ENCODE measurements around the gene SERPINA6. TPM values are rescaled to one million over a fixed set of nuclear protein-coding genes. Genes with fewer than 3 reads are reported as not detected.
"Not testable (repeated sequence)": the region's sequence is repeated elsewhere in the genome, so short reads cannot be mapped to it uniquely, and the experiment has no call there.

SERPINA6 gene
- total RNA-seq, 1 donor from 2014 or later: not detected

DNA sequence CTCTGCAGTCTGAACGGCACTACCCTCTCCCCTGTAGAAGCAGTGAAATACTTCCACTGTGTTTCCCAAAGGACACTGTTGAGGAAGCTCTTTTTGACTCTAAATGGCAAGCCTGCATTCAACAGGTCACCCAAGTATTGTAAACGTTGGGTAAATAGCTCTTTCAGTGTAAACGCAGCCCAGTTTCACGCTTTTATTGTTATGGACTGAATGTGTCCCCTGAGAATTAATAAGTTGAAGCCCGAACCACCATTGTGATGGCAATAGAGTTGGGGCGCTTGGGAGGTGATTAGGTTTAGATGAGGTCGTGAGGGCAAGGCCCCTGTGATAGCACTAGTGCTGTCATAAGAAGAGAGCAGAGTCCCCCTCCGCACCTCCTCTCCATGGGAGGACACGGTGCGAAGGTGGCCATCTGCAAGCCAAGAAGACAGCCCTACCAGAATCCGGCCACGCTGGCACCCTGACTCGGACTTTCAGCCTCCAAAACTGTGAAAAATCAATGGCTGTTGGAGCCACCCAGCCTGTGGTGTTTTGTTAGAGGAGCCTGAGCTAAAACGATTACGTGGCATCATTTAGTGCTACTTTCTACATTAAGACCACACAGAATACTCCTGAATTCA, 31.1 kb downstream of the SERPINA6 start:
- DNase-seq: no peak

DNA sequence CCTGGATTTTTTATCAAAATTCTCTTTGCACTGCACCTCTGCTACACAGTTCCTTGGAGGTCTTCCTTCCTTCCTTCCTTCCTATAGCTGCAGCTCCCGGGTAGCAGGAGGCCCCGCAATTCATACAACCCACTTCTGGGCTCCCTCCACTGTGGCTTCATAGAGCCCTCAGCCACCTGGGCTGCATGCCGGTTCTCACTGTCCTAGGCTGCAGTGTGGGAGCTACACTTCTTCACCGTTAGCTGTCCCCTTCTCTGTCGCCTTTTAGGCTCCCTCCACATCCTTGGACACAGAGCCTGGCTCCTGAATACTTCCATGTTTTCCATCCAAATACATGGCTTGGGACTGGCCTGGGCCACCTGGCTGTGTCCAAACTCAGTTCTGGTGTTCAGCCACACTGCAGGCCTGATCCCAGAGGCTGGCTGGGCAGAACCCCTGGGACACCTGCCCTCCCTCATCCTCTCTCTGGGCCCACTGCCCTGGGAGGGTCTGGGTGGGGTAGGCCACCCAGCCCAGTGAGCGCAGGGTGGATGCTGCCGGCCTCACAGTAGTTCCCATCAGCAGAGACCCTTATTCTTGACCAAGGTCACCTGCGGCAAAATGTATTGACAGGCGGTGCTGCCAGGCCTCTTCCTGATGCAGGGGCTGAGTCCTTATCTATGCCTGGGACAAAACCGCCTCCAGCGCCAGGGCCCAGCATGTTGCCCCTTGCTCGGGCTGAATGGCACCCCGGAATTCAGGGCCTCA, 31.8 kb downstream of the SERPINA6 start:
- no peak for DNase-seq

DNA sequence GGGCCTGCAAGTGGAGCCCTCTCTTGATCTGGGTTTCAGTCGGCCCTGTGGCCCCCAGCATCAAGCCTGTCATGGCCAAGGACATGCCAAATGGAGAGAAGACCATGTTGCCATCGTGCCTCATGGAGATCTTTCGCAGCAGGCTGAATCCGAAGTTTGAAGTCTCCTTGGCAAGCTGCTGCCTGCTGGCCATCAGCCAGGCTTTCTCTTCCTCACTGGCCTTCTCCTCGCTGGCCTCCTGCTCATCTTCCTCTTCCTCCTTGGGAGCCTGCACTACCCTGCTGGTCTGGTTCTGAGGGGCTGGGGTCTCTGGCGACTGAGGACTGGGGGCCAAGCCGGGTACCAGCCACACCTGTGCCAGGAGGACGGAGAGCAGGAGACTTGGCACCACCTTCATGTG, 32.9 kb downstream of the SERPINA6 start:
- DNase-seq: no peak

DNA sequence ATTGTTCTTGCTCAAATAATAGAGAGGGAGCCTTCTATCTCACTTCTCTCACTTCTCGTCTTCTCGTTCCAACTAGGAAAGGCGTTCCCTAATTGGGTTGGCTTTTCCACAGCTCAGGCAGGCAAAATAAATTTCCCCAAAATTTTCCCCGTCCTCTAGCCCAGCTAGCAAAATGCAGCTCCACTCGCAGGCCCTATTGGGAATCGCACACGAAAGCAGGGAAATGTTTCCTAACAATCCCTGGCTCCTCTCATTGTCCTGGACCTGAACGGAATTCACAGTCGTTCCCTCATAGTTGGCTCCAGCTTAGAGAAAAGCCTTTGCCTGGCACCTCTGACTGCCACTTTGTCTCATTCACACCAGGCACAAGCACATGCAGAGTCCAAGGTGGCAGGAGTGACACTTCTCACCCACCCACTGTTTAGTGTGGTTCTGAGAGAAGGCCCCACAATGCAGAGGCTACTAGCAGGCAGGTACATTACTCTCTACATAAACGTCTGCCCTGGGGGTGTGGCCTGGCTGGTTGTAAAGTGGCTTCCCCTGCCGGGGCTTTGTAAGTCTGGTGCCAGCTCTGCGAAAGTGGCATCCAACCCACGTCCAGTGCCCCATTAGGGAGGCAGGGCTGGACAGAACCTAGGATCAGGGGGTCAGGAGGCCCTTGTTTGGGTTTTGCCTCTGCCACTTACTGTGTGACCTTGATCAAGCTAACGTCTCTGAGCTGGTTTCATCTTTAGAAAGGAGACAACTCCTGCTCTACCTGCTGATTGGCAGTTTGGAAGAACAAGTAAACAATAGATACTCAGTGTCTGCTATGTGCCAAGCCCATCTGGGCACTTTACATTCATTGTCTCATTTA, 34.3 kb downstream of the SERPINA6 start:
- DNase-seq: no peak

DNA sequence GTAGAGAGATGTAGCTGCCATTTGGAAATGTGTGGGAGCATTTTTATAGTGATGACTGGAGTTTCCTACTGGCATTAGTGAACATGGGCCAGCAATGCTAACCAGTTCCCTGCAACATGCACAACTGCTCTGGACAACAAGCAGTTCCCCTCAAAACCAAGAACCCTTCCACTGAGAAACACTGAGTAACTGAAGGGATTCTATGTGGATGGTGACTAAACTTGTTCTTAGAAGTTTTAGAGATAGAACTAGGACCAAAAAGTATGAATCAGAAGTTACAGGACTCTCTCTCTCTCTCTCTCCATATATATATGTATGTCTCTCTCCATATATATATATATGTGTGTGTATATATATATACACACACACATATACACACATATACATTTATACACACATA, 38.0 kb downstream of the SERPINA6 start:
- no peak for DNase-seq

DNA sequence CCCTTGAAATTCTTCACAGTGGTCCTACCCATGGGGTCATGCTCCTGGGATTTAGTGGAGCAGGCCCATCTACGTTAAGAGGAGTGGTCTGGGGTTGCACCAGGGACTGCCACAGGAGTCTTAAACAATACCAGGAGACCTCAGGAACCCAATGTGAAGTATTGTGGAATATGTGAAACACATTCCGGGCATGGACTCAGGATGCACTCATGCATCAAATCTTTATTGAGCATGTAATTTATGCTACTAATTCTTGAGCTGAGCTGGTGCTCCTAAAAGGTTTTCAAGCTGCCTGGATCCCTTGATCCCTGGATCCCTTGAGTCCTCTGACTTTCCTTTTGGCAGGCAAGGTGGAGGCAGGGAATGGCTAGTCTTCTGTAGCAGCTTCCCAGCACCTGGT, 38.9 kb downstream of the SERPINA6 start:
- DNase-seq: no peak

DNA sequence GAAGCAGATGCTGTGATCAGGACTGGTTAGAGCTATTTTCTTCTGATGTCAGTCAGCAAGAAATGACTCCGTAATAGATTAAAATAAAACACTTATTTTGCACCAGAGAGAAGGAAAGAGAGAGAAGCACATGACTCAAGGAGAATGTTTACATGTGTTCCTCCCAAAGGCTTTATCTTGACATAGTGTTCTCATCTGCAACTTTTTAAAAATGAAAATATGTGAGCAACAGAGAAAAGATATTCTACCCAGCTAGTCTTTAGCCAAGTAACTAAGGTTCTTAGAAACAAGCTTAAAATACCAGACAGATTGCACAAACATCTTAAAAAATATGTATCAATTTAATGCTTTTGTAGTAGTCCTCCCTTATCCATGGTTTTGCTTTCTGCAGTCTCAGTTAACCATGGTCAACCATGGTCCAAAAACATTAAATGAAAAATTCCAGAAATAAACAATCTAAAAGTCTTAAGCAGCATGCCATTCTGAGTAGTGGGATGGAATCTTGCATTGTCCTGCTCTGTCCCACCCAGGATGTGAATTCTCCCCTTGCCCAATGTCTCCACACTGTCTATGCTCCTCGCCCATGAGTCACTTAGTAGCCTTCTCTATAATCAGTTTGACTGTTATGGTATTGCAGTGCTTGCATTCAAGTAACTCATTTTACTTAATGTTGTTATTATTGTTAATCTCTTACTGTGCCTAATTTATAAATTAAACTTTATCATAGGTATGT, 40.0 kb downstream of the SERPINA6 start:
- DNase-seq: no peak

DNA sequence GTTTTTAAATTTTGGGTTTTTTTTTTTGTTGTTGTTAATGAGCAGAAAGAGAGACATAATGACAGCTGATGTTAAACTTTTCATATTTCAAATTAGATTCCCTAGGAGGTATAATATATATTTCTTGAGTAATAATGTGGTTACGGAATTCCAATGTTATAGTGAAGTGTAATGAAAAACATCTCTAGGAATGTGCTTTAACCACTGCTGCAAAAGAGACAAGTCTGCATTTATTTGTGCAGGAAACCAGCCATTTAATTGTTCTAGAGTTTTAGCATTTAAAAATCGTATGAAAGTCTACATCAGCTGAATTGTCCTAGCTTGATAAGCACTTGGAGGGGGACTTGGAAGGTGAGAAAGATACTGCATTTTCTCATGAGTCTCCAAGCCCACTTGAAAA, 44.4 kb downstream of the SERPINA6 start:
- no peak for DNase-seq

DNA sequence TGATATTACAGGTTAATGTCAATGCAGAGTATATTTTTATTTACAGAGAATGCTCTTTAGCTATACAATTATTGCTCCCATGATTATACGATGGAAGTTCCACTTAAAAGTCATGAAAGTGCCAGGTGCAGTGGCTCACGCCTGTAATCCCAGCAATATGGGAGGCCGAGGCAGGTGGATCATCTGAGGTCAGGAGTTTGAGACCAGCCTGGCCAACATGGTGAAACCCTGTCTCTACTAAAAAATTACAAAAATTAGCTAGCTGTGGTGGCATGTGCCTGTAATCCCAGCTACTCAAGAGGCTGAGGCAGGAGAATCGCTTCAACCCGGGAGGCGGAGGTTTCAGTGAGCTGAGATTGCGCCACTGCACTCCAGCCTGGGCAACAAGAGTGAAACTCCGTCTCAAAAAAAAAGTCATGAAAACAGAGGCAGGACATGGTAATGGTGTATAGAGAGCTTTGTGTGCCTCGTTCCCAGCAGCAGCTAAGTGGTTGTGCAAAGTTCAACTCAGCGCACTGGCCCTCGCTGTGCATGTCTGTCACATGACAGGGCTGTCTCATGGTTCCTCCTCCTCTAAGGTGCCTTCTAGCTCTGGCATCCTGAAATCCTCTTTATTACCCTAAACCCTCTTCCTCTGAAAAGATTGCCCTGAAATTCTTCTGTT, 46.1 kb downstream of the SERPINA6 start:
- DNase-seq: not testable (repeated sequence)

DNA sequence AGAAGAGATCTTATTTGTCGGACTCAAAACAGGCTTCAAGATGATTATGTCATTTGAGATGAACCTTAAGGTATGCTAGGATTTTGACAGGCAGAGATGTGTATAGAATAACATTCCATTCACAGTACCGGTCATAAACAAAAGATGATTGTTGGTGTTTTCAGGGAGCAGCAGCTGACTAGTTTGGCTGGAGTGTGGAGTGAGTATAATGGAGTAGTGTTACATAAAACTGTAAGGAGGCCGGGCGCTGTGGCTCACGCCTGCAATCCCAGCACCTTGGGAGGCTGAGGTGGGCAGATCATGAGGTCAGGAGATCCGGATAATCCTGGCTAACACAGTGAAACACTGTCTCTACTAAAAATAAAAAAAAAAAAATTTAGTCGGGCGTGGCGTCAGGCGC, 54.0 kb downstream of the SERPINA6 start:
- peak; percentile 40 for DNase-seq

DNA sequence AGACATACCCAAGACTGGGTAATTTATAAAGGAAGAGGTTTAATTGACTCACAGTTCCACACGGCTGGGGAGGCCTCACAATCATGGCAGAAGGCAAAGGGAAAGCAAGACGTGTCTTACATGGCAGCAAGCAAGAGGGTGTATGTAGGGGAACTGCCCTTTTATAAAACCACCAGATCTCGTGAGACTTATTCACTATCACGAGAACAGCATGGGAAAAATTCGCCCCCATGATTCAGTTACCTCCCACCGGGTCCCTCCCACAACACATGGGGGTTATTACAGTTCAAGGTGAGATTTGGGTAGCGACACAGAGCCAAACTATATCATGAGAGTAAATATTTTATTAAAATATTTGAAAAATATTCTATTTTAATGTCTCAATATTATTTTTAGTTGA, 54.6 kb downstream of the SERPINA6 start:
- not testable (repeated sequence) for DNase-seq

DNA sequence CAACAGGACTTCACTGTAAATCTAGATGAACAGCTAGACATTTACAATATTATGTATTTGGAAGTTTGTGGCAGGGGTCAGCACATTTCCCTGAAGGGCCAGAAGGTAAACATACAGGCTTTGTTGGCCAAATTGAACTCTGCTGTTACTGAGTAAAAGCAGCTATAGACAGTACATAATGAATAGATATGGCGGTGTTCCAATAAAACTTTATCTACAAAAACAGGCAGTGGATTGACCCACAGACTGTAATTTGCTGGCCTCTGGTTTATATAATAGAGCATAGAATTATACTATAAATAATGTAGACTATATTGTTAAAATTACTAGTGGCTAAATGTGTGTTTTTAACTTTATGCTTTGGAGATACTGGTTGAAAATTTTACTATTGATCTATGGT, 55.8 kb downstream of the SERPINA6 start:
- DNase-seq: no peak

DNA sequence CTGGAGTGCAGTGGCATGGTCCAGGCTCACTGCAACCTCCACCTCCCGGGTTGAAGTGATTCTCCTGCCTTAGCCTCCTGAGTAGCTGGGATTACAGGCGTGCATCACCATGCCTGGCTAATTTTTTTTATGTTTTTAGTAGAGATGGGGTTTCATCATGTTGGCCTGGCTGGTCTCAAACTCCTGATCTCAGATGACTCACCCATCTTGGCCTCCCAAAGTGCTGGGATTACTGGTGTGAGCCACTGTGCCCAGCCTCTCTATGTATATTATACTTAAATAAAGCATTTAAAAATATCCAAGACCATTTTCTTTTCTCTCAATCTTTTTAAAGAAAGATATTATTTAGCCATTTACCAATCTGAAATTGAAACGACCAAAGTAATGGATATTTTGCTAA, 58.9 kb downstream of the SERPINA6 start:
- not testable (repeated sequence) for DNase-seq

Other genes with a start within 250 kb of the SERPINA6 start
- gene DDX24, start 242.1 kb downstream of the SERPINA6 start, total RNA-seq: 110 TPM
- 5.0 TPM for gene IFI27L1, start 242.0 kb downstream of the SERPINA6 start, total RNA-seq
- 12.2 TPM for gene IFI27, start 212.6 kb downstream of the SERPINA6 start, total RNA-seq
- 8.9 TPM for gene IFI27L2, start 193.7 kb downstream of the SERPINA6 start, total RNA-seq
- gene PPP4R4, start 149.0 kb downstream of the SERPINA6 start, total RNA-seq: 0.31 TPM
- not detected for gene SERPINA10, start 30.1 kb downstream of the SERPINA6 start, total RNA-seq
- gene SERPINA2, start 43.4 kb upstream of the SERPINA6 start, total RNA-seq: not detected
- gene SERPINA1, start 65.3 kb upstream of the SERPINA6 start, total RNA-seq: 1.4 TPM
- not detected for gene SERPINA11, start 129.5 kb upstream of the SERPINA6 start, total RNA-seq
- not detected for gene SERPINA9, start 152.9 kb upstream of the SERPINA6 start, total RNA-seq
- not detected for gene SERPINA12, start 186.1 kb upstream of the SERPINA6 start, total RNA-seq
- not detected for gene SERPINA4, start 238.1 kb upstream of the SERPINA6 start, total RNA-seq